Activated CD4-positive, alpha-beta memory T cell treated with anti-CD3 and anti-CD28 coated beads, Interleukin-2, amount 10 ng/mL, durations not matched to agents 7 days and 5 days (primary cell): ENCODE data around the gene RHOF. TPM values are rescaled to one million over a fixed set of nuclear protein-coding genes. Genes with fewer than 3 reads are reported as not detected.

Source experiments
- CTCF ChIA-PET: fragments of 350-600 bp; sonication (Branson Sonifier 250); formaldehyde crosslinking; loops from one replicate; lab custom pipeline; 2021; ENCODE audit warnings: antibody characterized with exemption, inconsistent platforms; lab: Charles Lee
- POLR2A ChIA-PET: fragments of 350-600 bp; sonication (Branson Sonifier 250); formaldehyde crosslinking; loops from one replicate; lab custom pipeline; 2021; ENCODE audit warnings: antibody characterized with exemption; lab: Charles Lee
- DNase-seq: peaks from one replicate; pipeline ENCODE4 v3.0.0-alpha.2; 2020
- H3K27ac Mint-ChIP-seq: one replicate; pipeline ENCODE4 v1.8.0; 2021; ENCODE audit warnings: mild to moderate bottlenecking, mixed read lengths
- H3K27me3 Mint-ChIP-seq: one replicate; pipeline ENCODE4 v1.8.0; 2021; ENCODE audit warnings: mixed read lengths
- H3K36me3 Mint-ChIP-seq: one replicate; pipeline ENCODE4 v1.8.0; 2021; ENCODE audit warnings: low read depth, mixed read lengths
- H3K4me1 Mint-ChIP-seq: one replicate; pipeline ENCODE4 v1.8.0; 2021; ENCODE audit warnings: mixed read lengths
- H3K4me3 Mint-ChIP-seq: one replicate; pipeline ENCODE4 v1.8.0; 2021; ENCODE audit warnings: mild to moderate bottlenecking, mixed read lengths
- H3K9me3 Mint-ChIP-seq: one replicate; pipeline ENCODE4 v1.8.0; 2021; ENCODE audit warnings: mixed read lengths
- total RNA-seq, 2 experiments: library from RNA; stranded (reverse); gene quantifications; one replicate each; pipeline ENCODE4 v1.2.3, GENCODE V29; 2021

The RHOF gene
- total RNA-seq, 2 experiments from 2014 or later, result 157 to 163 TPM

- H3K36me3 Mint-ChIP-seq, result peaks cover 63% of the 10 kb centered on the region
- no peaks in the 10 kb centered on the region for H3K9me3 Mint-ChIP-seq
- H3K27ac Mint-ChIP-seq, result peak overlapping the region; percentile 88
- no peak for DNase-seq
- H3K4me1 Mint-ChIP-seq, result peaks cover 79% of the 10 kb centered on the region
- peak overlapping the region; percentile 69 for H3K4me3 Mint-ChIP-seq
- no peaks in the 10 kb centered on the region for H3K27me3 Mint-ChIP-seq
- POLR2A ChIA-PET, result interaction anchor here (1.0 to 32.8 kb wide), 3 partner anchors 8 to 73 kb away, joined by 3 to 1170 read pairs (median 3); partner anchors contain the start of genes RHOF and SETD1B
- CTCF ChIA-PET, result interaction anchor here (1.5 to 19.6 kb wide), 4 partner anchors 5 to 72 kb away, joined by 4 to 683 read pairs (median 380); partner anchors contain the start of genes RHOF, SETD1B and TMEM120B
Observed at GRCh38 chr12:121784460-121784859, 9.0 kb downstream of the RHOF start.

- Mint-ChIP-seq H3K9me3 (no peaks in the 10 kb centered on the region), H3K27me3 (no peaks in the 10 kb centered on the region), H3K4me3 (peak overlapping the region; percentile 25), H3K4me1 (peaks cover 75% of the 10 kb centered on the region), H3K36me3 (peaks cover 70% of the 10 kb centered on the region), H3K27ac (peak overlapping the region; percentile 88)
- DNase-seq, result no peak
- ChIA-PET CTCF (interaction anchor here (0.6 to 19.6 kb wide), 4 partner anchors 7 to 72 kb away, joined by 3 to 683 read pairs (median 192); partner anchors contain the start of genes RHOF, SETD1B and TMEM120B), POLR2A (interaction anchor here (1.9 to 32.8 kb wide), 2 partner anchors 17 to 72 kb away, joined by 4 to 1170 read pairs; partner anchors contain the start of genes RHOF, SETD1B and TMEM120B)
Observed at GRCh38 chr12:121783766-121784165, 9.7 kb downstream of the RHOF start.

- POLR2A ChIA-PET, result interaction anchor here (0.6 to 32.8 kb wide), 9 partner anchors 9 to 235 kb away, joined by 3 to 1170 read pairs (median 4); partner anchors contain the start of genes PSMD9, RHOF, SETD1B and TMEM120B
- no peaks in the 10 kb centered on the region for H3K27me3 Mint-ChIP-seq
- CTCF ChIA-PET, result interaction anchor here (0.7 to 19.6 kb wide), 7 partner anchors 8 to 287 kb away, joined by 3 to 683 read pairs (median 8); partner anchors contain the start of genes PSMD9, RHOF and SETD1B
- H3K4me1 Mint-ChIP-seq, result peaks cover 62% of the 10 kb centered on the region
- H3K9me3 Mint-ChIP-seq, result no peaks in the 10 kb centered on the region
- peak; percentile 55 for DNase-seq
- peaks cover 68% of the 10 kb centered on the region for H3K36me3 Mint-ChIP-seq
- peak overlapping the region; percentile 49 for H3K4me3 Mint-ChIP-seq
- H3K27ac Mint-ChIP-seq, result peak overlapping the region; percentile 91
Observed at GRCh38 chr12:121781998-121782979, 11.2 kb downstream of the RHOF start.

GRCh38 chr12:121781484-121781997 is 11.9 kb downstream of the RHOF start:
- peak overlapping the region; percentile 91 for H3K27ac Mint-ChIP-seq
- ChIA-PET POLR2A (interaction anchor here (0.6 to 32.8 kb wide), 7 partner anchors 8 to 236 kb away, joined by 3 to 1170 read pairs (median 4); partner anchors contain the start of genes RHOF, SETD1B and TMEM120B), CTCF (interaction anchor here (0.8 to 19.6 kb wide), 7 partner anchors 8 to 107 kb away, joined by 3 to 683 read pairs (median 8); partner anchors contain the start of genes PSMD9, RHOF and SETD1B)
- no peaks in the 10 kb centered on the region for H3K27me3 Mint-ChIP-seq
- peak overlapping the region; percentile 49 for H3K4me3 Mint-ChIP-seq
- H3K4me1 Mint-ChIP-seq, result peaks cover 56% of the 10 kb centered on the region
- DNase-seq, result no peak
- H3K9me3 Mint-ChIP-seq, result no peaks in the 10 kb centered on the region
- H3K36me3 Mint-ChIP-seq, result peaks cover 60% of the 10 kb centered on the region

- H3K4me1 Mint-ChIP-seq, result peaks cover 51% of the 10 kb centered on the region
- ChIA-PET POLR2A (interaction anchor here (32.8 kb wide), 1 partner anchor 20 kb away, joined by 1170 read pairs; the partner anchor contains the start of genes RHOF and SETD1B), CTCF (interaction anchor here (1.5 to 15.3 kb wide), 2 partner anchors 10 to 82 kb away, joined by 5 to 380 read pairs; partner anchors contain the start of gene RHOF)
- no peak overlapping the region for H3K4me3 Mint-ChIP-seq
- H3K9me3 Mint-ChIP-seq, result no peaks in the 10 kb centered on the region
- no peaks in the 10 kb centered on the region for H3K27me3 Mint-ChIP-seq
- peak overlapping the region; percentile 91 for H3K27ac Mint-ChIP-seq
- peaks cover 56% of the 10 kb centered on the region for H3K36me3 Mint-ChIP-seq
- no peak for DNase-seq
Observed at GRCh38 chr12:121780429-121780828, 13.1 kb downstream of the RHOF start.

- ChIA-PET CTCF (interaction anchor here (15.3 kb wide), 1 partner anchor 11 kb away, joined by 380 read pairs; the partner anchor contains the start of gene RHOF), POLR2A (interaction anchor here (32.8 kb wide), 1 partner anchor 21 kb away, joined by 1170 read pairs; the partner anchor contains the start of genes RHOF and SETD1B)
- no peak overlapping the region for H3K4me3 Mint-ChIP-seq
- no peak for DNase-seq
- peaks cover 43% of the 10 kb centered on the region for H3K4me1 Mint-ChIP-seq
- peaks cover 49% of the 10 kb centered on the region for H3K36me3 Mint-ChIP-seq
- H3K27me3 Mint-ChIP-seq, result no peaks in the 10 kb centered on the region
- H3K9me3 Mint-ChIP-seq, result no peaks in the 10 kb centered on the region
- peak overlapping the region; percentile 29 for H3K27ac Mint-ChIP-seq
Observed at GRCh38 chr12:121779422-121779895, 14.0 kb downstream of the RHOF start.

GRCh38 chr12:121778567-121779421 is 14.7 kb downstream of the RHOF start:
- Mint-ChIP-seq H3K27ac (peak overlapping the region; percentile 29), H3K4me3 (no peak overlapping the region), H3K36me3 (peaks cover 44% of the 10 kb centered on the region), H3K9me3 (no peaks in the 10 kb centered on the region), H3K27me3 (no peaks in the 10 kb centered on the region), H3K4me1 (peaks cover 38% of the 10 kb centered on the region)
- CTCF ChIA-PET, result interaction anchor here (1.0 to 15.3 kb wide), 2 partner anchors 12 to 110 kb away, joined by 3 to 380 read pairs; partner anchors contain the start of genes PSMD9 and RHOF
- no peak for DNase-seq
- POLR2A ChIA-PET, result interaction anchor here (32.8 kb wide), 1 partner anchor 22 kb away, joined by 1170 read pairs; the partner anchor contains the start of genes RHOF and SETD1B

- peak overlapping the region; percentile 47 for H3K27ac Mint-ChIP-seq
- H3K27me3 Mint-ChIP-seq, result no peaks in the 10 kb centered on the region
- peak; percentile 89 for DNase-seq
- peaks cover 28% of the 10 kb centered on the region for H3K36me3 Mint-ChIP-seq
- H3K4me3 Mint-ChIP-seq, result no peak overlapping the region
- peaks cover 24% of the 10 kb centered on the region for H3K4me1 Mint-ChIP-seq
- ChIA-PET CTCF (interaction anchor here (0.5 to 15.3 kb wide), 10 partner anchors 8 to 397 kb away, joined by 3 to 380 read pairs (median 4); partner anchors contain the start of gene RHOF), POLR2A (interaction anchor here (0.8 to 32.8 kb wide), 4 partner anchors 8 to 77 kb away, joined by 3 to 1170 read pairs (median 4); partner anchors contain the start of genes RHOF and SETD1B)
- no peaks in the 10 kb centered on the region for H3K9me3 Mint-ChIP-seq
Observed at GRCh38 chr12:121776190-121777098, 17.0 kb downstream of the RHOF start.

- H3K9me3 Mint-ChIP-seq, result no peaks in the 10 kb centered on the region
- H3K36me3 Mint-ChIP-seq, result peaks cover 20% of the 10 kb centered on the region
- ChIA-PET POLR2A (interaction anchor here (1.5 to 32.8 kb wide), 2 partner anchors 25 to 76 kb away, joined by 3 to 1170 read pairs; partner anchors contain the start of genes RHOF and SETD1B), CTCF (interaction anchor here (15.3 kb wide), 1 partner anchor 15 kb away, joined by 380 read pairs; the partner anchor contains the start of gene RHOF)
- H3K4me1 Mint-ChIP-seq, result peaks cover 19% of the 10 kb centered on the region
- no peaks in the 10 kb centered on the region for H3K27me3 Mint-ChIP-seq
- no peak for DNase-seq
- H3K4me3 Mint-ChIP-seq, result no peak overlapping the region
- H3K27ac Mint-ChIP-seq, result no peak overlapping the region
Observed at GRCh38 chr12:121775501-121775900, 18.0 kb downstream of the RHOF start.

- ChIA-PET POLR2A (interaction anchor here (32.8 kb wide), 1 partner anchor 26 kb away, joined by 1170 read pairs; the partner anchor contains the start of genes RHOF and SETD1B), CTCF (interaction anchor here (2.7 to 15.3 kb wide), 2 partner anchors 16 to 63 kb away, joined by 16 to 380 read pairs; partner anchors contain the start of genes RHOF and TMEM120B)
- peaks cover 19% of the 10 kb centered on the region for H3K4me1 Mint-ChIP-seq
- H3K36me3 Mint-ChIP-seq, result peaks cover 16% of the 10 kb centered on the region
- no peaks in the 10 kb centered on the region for H3K27me3 Mint-ChIP-seq
- no peak overlapping the region for H3K4me3 Mint-ChIP-seq
- H3K9me3 Mint-ChIP-seq, result no peaks in the 10 kb centered on the region
- no peak for DNase-seq
- no peak overlapping the region for H3K27ac Mint-ChIP-seq
Observed at GRCh38 chr12:121774968-121775474, 18.5 kb downstream of the RHOF start.
